Vagina (tissue), 2 donors: ENCODE results near the gene ESYT2.

Experiments used
- CTCF ChIP-seq, 3 experiments: fragments of 450-650 bp in 2 of 3; fragments of 200-600 bp in 1 of 3; sonication (generic) in 1 of 3; IDR thresholded peaks; one replicate each; pipeline ENCODE4 v1.5.1; 2017 to 2019; ENCODE audit warnings: antibody characterized with exemption in 3 of 3, mild to moderate bottlenecking in 2 of 3, moderate library complexity in 2 of 3
- POLR2A ChIP-seq, 2 donors: fragments of 450-650 bp; IDR thresholded peaks; one replicate each; pipeline ENCODE4 v1.6.1; 2017; ENCODE audit warnings: antibody characterized with exemption in 2 of 2, mild to moderate bottlenecking in 2 of 2, moderate library complexity in 2 of 2
- POLR2AphosphoS5 ChIP-seq, 2 donors: sonication (generic); formaldehyde crosslinking; IDR thresholded peaks; one replicate each; pipeline ENCODE4 v1.9.0; 2017; ENCODE audit warnings: antibody characterized with exemption in 2 of 2, mild to moderate bottlenecking in 2 of 2, low read depth in 1 of 2; ENCODE audit not compliant: insufficient read depth in 1 of 2

- TF ChIP-seq POLR2AphosphoS5 (IDR thresholded peaks at IDR 0.05; ENCODE audit: insufficient read depth in 1 of 2, low read depth in 1 of 2) (no peak), CTCF (IDR thresholded peaks at IDR 0.05) (no peak), POLR2A (IDR thresholded peaks at IDR 0.05) (no peak)
Measured at GRCh38 chr7:158744070-158744469, 85.2 kb downstream of the ESYT2 start.
